GM10248 (cell line): Measurements from ENCODE around the gene TAS1R1.

ENCODE experiments used
- CTCF ChIA-PET: fragments of 300-600 bp; sonication (Branson Sonifier 250); formaldehyde crosslinking; extraction: SDS; loops from one replicate; lab custom pipeline; 2021; ENCODE audit warnings: antibody characterized with exemption; lab: Yijun Ruan, JAX
- POLR2A ChIA-PET: fragments of 350-650 bp; sonication (Branson Sonifier 250); formaldehyde crosslinking; extraction: SDS; loops from one replicate; lab custom pipeline; 2020; ENCODE audit warnings: antibody characterized with exemption; lab: Yijun Ruan, JAX
- DNase-seq: peaks from one replicate; pipeline ENCODE4 v3.0.0; 2012; ENCODE audit errors: extremely low spot score
- CTCF ChIP-seq: IDR thresholded peaks from 2 replicates; pipeline ENCODE4 v1.5.1; 2012; ENCODE audit warnings: mild to moderate bottlenecking, low read depth; ENCODE audit errors: extremely low read depth, missing control alignments, control extremely low read depth

TAS1R1 gene

GRCh38 chr1:6600410-6601048 is 45.4 kb downstream of the TAS1R1 start:
- no peak for DNase-seq
- ChIA-PET CTCF (interaction anchor here (0.8 to 3.6 kb wide), 7 partner anchors 8 to 46 kb away, joined by 3 to 16 read pairs (median 4); partner anchors contain the start of genes NOL9, THAP3 and ZBTB48), POLR2A (interaction anchor here (0.8 kb wide), 2 partner anchors 21 kb away, joined by 3 to 5 read pairs; partner anchors contain the start of gene ZBTB48)
- TF ChIP-seq CTCF = no peak

GRCh38 chr1:6601049-6601922 is 46.2 kb downstream of the TAS1R1 start:
- peak; percentile 75 for DNase-seq
- POLR2A ChIA-PET = interaction anchor here (0.5 to 1.2 kb wide), 4 partner anchors 9 to 98 kb away, joined by 3 to 4 read pairs (median 3); partner anchors contain the start of gene ZBTB48
- no peak for TF ChIP-seq CTCF
- CTCF ChIA-PET = interaction anchor here (0.9 to 3.6 kb wide), 7 partner anchors 11 to 47 kb away, joined by 3 to 16 read pairs (median 4); partner anchors contain the start of genes NOL9, THAP3 and ZBTB48

- peak; percentile 56 for DNase-seq
- ChIA-PET POLR2A (interaction anchor here (0.5 to 1.2 kb wide), 4 partner anchors 10 to 99 kb away, joined by 3 to 4 read pairs (median 3); partner anchors contain the start of gene ZBTB48), CTCF (interaction anchor here (0.9 to 3.6 kb wide), 6 partner anchors 10 to 44 kb away, joined by 3 to 16 read pairs (median 4); partner anchors contain the start of gene ZBTB48)
- TF ChIP-seq CTCF = no peak
These were observed 47.0 kb downstream of the TAS1R1 start for GRCh38 chr1:6601923-6602668.

GRCh38 chr1:6602669-6603237 is 47.6 kb downstream of the TAS1R1 start, which contains the start of gene KLHL21:
TSS of gene KLHL21 (minus strand) at chr1:6602869. CDS start at chr1:6602817, 52 bp downstream.
- no peak for TF ChIP-seq CTCF
- ChIA-PET POLR2A (interaction anchor here (0.9 to 1.2 kb wide), 2 partner anchors 13 to 23 kb away, joined by 3 read pairs; partner anchors contain the start of gene ZBTB48), CTCF (interaction anchor here (1.0 to 3.6 kb wide), 5 partner anchors 20 to 49 kb away, joined by 4 to 16 read pairs (median 4); partner anchors contain the start of genes NOL9 and ZBTB48)
- peak; percentile 92 for DNase-seq

- POLR2A ChIA-PET = interaction anchor here (0.9 kb wide), 1 partner anchor 24 kb away, joined by 3 read pairs; the partner anchor contains the start of gene ZBTB48
- CTCF ChIA-PET = interaction anchor here (1.0 to 1.9 kb wide), 4 partner anchors 14 to 49 kb away, joined by 4 to 6 read pairs (median 4); partner anchors contain the start of gene NOL9
- DNase-seq = peak; percentile 59
- no peak for TF ChIP-seq CTCF
These were observed 48.3 kb downstream of the TAS1R1 start for GRCh38 chr1:6603238-6603914.
